ENCODE measurements around the gene SLC25A4. TPM values are rescaled to one million over a fixed set of nuclear protein-coding genes. Genes with fewer than 3 reads are reported as not detected.

The SLC25A4 gene
- total RNA-seq, 2 experiments from 2014 or later = 8.5 to 8.7 TPM

DNA sequence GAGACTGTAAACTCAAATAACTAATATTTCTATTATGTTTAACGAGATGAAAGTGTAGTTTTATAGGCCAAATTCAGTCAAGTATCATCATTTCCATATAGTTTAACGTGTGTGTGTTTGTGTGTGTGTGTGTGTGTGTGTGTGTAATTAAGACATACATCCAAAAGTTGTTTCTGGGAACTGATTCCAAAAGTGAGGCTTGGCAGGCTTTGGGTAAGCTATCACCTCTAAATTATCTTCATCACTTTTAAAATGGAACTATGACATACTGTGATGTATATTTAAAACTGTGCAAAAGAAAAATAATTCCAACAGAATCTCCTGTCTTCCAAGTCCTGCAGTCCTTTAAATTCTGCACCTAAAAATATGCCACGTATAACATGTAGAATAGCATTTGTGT is 19.1 kb upstream of the SLC25A4 start:
- peaks cover 4% of the 10 kb centered on the region for H3K4me1 Mint-ChIP-seq (ENCODE audit: low read depth)
- H3K27ac Mint-ChIP-seq = no peak overlapping the region
- ChIA-PET CTCF (interaction anchor here (0.9 to 3.5 kb wide), 2 partner anchors 10 to 119 kb away, joined by 3 to 15 read pairs; no protein-coding TSS in a partner anchor), POLR2A (no interaction called here)
- intact Hi-C loops (cut with micrococcal nuclease) = no loop called here
- no peak overlapping the region for H3K4me3 Mint-ChIP-seq
- H3K36me3 Mint-ChIP-seq (ENCODE audit: low read depth) = no peaks in the 10 kb centered on the region
- no peak for DNase-seq
- peaks cover 21% of the 10 kb centered on the region for H3K27me3 Mint-ChIP-seq
- ATAC-seq = no peak
- TF ChIP-seq, protein P1, sequence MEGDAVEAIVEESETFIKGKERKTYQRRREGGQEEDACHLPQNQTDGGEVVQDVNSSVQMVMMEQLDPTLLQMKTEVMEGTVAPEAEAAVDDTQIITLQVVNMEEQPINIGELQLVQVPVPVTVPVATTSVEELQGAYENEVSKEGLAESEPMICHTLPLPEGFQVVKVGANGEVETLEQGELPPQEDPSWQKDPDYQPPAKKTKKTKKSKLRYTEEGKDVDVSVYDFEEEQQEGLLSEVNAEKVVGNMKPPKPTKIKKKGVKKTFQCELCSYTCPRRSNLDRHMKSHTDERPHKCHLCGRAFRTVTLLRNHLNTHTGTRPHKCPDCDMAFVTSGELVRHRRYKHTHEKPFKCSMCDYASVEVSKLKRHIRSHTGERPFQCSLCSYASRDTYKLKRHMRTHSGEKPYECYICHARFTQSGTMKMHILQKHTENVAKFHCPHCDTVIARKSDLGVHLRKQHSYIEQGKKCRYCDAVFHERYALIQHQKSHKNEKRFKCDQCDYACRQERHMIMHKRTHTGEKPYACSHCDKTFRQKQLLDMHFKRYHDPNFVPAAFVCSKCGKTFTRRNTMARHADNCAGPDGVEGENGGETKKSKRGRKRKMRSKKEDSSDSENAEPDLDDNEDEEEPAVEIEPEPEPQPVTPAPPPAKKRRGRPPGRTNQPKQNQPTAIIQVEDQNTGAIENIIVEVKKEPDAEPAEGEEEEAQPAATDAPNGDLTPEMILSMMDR (IDR thresholded peaks at IDR 0.05) = no peak
- H3K9me3 Mint-ChIP-seq = no peaks in the 10 kb centered on the region

DNA sequence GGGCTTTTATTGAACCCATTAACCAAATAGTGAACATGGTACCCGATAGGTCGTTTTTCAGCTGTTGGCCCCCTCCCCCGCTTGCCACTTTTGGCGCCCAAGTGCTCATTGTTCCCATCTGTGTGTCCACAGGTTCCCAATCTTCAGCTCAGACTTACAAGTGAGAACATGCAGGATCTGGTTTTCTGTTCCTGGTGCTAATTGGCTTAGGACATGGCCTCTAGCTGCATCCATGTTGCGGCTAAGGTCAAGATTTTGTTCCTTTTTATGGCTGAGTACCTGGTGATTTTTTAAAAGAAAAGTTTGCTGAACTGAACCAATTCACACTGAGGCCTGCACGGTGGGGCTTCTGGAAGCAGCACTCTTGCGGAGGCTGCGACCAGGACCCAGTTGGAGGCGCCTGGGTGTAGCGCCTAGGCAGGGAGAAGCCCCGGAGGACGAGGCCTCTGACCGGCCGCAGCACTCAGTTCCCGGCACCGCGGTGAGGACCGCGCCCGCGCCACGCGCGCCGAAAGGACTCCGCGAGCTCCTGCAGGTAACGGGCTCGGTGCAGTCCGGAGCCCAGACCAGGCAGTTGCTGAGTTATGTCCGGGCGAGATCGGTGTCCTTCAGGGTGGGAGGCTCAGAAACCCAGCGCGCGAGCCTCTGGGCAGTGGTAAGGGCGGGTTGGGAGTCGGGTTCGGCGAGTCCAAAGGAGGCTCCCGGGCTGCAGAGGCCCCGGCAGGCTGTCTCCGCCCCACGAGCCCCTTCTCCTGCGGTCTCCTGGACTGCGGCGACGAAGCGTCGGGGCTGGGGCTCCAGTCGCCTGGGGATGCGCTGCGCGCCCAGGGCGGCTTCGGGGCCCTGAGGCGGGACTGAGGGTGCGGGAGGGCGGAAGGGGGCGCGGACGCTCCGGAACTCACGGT is 15.8 kb upstream of the SLC25A4 start:
- Mint-ChIP-seq H3K4me3 (peak overlapping the region; percentile 56), H3K36me3 (ENCODE audit: low read depth) (no peaks in the 10 kb centered on the region), H3K9me3 (no peaks in the 10 kb centered on the region), H3K27ac (no peak overlapping the region), H3K4me1 (ENCODE audit: low read depth) (peaks cover 6% of the 10 kb centered on the region), H3K27me3 (peaks cover 35% of the 10 kb centered on the region)
- TF ChIP-seq, protein P1 (IDR thresholded peaks at IDR 0.05) = no peak
- DNase-seq = no peak
- POLR2A ChIA-PET = no interaction called here
- CTCF ChIA-PET = interaction anchor here (1.3 to 2.8 kb wide), 3 partner anchors 9 to 86 kb away, joined by 4 to 9 read pairs (median 5); no protein-coding TSS in a partner anchor
- ATAC-seq = peak; percentile 43
- intact Hi-C loops (cut with micrococcal nuclease) = no loop called here

DNA sequence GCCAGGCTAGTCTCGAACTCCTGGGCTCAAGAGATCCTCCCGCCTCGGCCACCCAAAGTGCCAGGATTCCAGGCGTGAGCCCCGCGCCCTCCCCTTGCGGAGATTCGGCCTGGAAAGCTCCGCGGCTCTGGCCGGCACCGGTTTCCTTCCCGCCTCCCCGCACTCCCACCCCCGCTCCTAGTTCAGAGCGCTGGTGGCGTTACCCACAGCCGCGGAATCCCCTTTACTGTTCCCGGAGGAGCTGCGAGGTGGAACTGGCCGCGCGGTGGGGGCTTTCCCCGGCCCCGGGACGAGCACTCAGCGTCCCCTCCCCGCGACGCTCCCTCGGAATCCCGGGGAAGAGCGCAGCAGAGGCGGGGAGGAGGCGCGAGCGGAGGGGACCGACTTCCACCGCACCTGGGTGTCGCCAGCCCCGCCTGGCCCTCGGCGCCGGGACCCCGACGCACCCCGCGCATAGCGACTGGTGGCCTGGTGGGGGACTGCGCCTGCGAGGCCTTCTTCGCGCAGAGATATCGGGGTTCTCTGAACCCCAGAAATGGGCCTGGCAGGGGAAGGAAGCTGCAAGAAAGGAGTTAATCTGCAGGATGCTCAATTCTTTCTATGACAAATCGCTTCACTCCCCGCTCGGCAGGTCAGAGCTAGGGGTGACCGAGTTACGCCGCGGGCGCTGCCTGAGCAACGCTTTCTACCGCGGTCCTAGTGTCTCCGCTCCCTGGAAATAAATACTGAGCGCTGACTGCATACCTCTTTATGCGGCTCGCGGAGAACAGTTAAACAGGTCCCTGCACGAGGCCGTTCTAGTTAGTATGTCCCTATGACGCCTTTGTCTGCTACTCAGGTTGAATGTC is 14.6 kb upstream of the SLC25A4 start:
- Mint-ChIP-seq H3K9me3 (no peaks in the 10 kb centered on the region), H3K27me3 (peaks cover 33% of the 10 kb centered on the region), H3K4me3 (peak overlapping the region; percentile 61), H3K4me1 (ENCODE audit: low read depth) (peaks cover 6% of the 10 kb centered on the region), H3K27ac (no peak overlapping the region), H3K36me3 (ENCODE audit: low read depth) (no peaks in the 10 kb centered on the region)
- ChIA-PET CTCF (interaction anchor here (1.3 to 2.8 kb wide), 3 partner anchors 8 to 87 kb away, joined by 4 to 9 read pairs (median 5); no protein-coding TSS in a partner anchor), POLR2A (interaction anchor here (1.0 kb wide), 1 partner anchor 15 kb away, joined by 3 read pairs; the partner anchor contains the start of gene SLC25A4)
- peak; percentile 31 for DNase-seq
- peak; percentile 74 for ATAC-seq
- intact Hi-C loops (cut with micrococcal nuclease) = no loop called here
- TF ChIP-seq, protein P1 (IDR thresholded peaks at IDR 0.05) = peak; percentile 42

DNA sequence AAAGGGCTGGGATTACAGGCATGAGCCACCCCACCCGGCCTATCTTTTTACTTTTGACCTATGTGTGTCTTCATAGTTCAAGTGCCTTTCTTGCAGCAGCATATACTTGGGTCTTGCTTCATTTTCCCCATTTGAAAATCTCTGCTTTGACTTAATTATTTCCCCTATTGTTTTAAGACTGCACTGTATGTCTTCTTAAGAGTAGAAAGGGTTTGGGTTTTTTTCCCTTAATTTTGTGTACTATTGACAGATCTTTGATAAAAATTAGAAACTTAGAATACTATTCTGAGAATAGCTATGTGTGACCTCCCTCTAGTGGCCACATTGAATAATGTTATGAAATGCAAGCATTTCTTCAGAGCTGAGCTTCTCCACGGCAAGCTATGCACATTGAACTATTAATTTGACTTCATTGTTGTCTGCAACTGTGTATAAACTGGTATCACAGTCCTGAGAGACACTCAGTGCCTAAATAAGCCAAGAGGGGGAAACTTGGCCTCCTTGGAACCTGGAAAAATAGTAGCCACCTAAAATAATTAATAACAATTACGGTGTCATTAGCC is 8.7 kb upstream of the SLC25A4 start:
- DNase-seq (no peak), ATAC-seq (peak; percentile 80)
- Mint-ChIP-seq H3K4me3 (no peak overlapping the region), H3K9me3 (no peaks in the 10 kb centered on the region), H3K27ac (no peak overlapping the region), H3K4me1 (ENCODE audit: low read depth) (no peaks in the 10 kb centered on the region), H3K27me3 (peaks cover 12% of the 10 kb centered on the region), H3K36me3 (ENCODE audit: low read depth) (no peaks in the 10 kb centered on the region)
- ChIA-PET CTCF (interaction anchor here (0.5 to 4.6 kb wide), 32 partner anchors 9 to 389 kb away, joined by 3 to 54 read pairs (median 4); partner anchors contain the start of gene SLC25A4), POLR2A (no interaction called here)
- intact Hi-C loops (cut with micrococcal nuclease) = loop anchor here (2.0 to 10.0 kb wide), 2 partner anchors 94 to 130 kb away; no protein-coding TSS in a partner anchor
- TF ChIP-seq, protein P1 (IDR thresholded peaks at IDR 0.05) = peak; percentile 80
